D721Med (cell line): ENCODE results near the gene DLGAP1.

Experiments
- DNase-seq: peaks from one replicate; pipeline ENCODE4 v3.0.0; 2011; ENCODE audit warnings: low spot score; ENCODE audit not compliant: insufficient read length
- FAIRE-seq: peaks from 2 replicates; lab custom pipeline; 2011; peaks lifted over from hg19 to GRCh38; lab: Jason Lieb, UNC
- CTCF ChIP-seq: IDR thresholded peaks from 2 replicates; pipeline ENCODE4 v1.5.1; 2012; ENCODE audit warnings: mild to moderate bottlenecking, control low read depth; ENCODE audit not compliant: insufficient read depth; ENCODE audit errors: missing control alignments

DLGAP1 gene

GRCh38 chr18:3713708-3714107 is 741.4 kb downstream of the DLGAP1 start:
- DNase-seq (no peak), FAIRE-seq (no peak)
- TF ChIP-seq CTCF: no peak

GRCh38 chr18:3713166-3713565 is 741.9 kb downstream of the DLGAP1 start:
- no peak for DNase-seq
- FAIRE-seq: no peak
- no peak for TF ChIP-seq CTCF

- no peak for TF ChIP-seq CTCF
- no peak for DNase-seq
- no peak for FAIRE-seq
Observed at GRCh38 chr18:3712491-3712890, 742.6 kb downstream of the DLGAP1 start.

- FAIRE-seq (no peak), DNase-seq (no peak)
- no peak for TF ChIP-seq CTCF
Observed at GRCh38 chr18:3710712-3711301, 744.3 kb downstream of the DLGAP1 start.

- no peak for FAIRE-seq
- no peak for TF ChIP-seq CTCF
- DNase-seq: no peak
Observed at GRCh38 chr18:3709205-3709604, 745.9 kb downstream of the DLGAP1 start.

- DNase-seq: no peak
- no peak for TF ChIP-seq CTCF
- FAIRE-seq: no peak
Observed at GRCh38 chr18:3706279-3707097, 748.6 kb downstream of the DLGAP1 start.
